K562 (cell line): ENCODE data around the gene FBXO11. TPM values are rescaled to one million over a fixed set of nuclear protein-coding genes. Genes with fewer than 3 reads are reported as not detected.

Source experiments
- EGR1 ChIP-seq: fragments of 450-650 bp; conservative IDR thresholded peaks from 2 replicates; pipeline ENCODE4 v1.6.1; 2017; ENCODE audit warnings: mild to moderate bottlenecking
- EP300 ChIP-seq: IDR thresholded peaks from 2 replicates; pipeline ENCODE4 v1.6.1; 2012; ENCODE audit warnings: low read length, improper control_type of control experiment
- ESRRA ChIP-seq: fragments of 450-650 bp; IDR thresholded peaks from 2 replicates; pipeline ENCODE4 v1.6.1; 2014; ENCODE audit warnings: low read depth, mild to moderate bottlenecking, moderate library complexity, borderline replicate concordance
- HOMEZ ChIP-seq: fragments of 250-450 bp; sonication (Bioruptor Pico); IDR thresholded peaks from 2 replicates; pipeline ENCODE4 v1.4.0; 2020; ENCODE audit warnings: mild to moderate bottlenecking, moderate library complexity
- KDM5B ChIP-seq: fragments of 200-600 bp; sonication (generic); IDR thresholded peaks from 2 replicates; pipeline ENCODE4 v1.6.1; 2012; ENCODE audit warnings: low read depth, mild to moderate bottlenecking, moderate library complexity, low read length, control low read depth, inconsistent platforms; ENCODE audit not compliant: insufficient replicate concordance
- LARP7 ChIP-seq: fragments of 450-650 bp; IDR thresholded peaks from 2 replicates; pipeline ENCODE4 v1.6.1; 2016
- MAFK ChIP-seq: IDR thresholded peaks from 2 replicates; pipeline ENCODE4 v1.6.1; 2011; ENCODE audit warnings: low read length, improper control_type of control experiment
- MED1 ChIP-seq: sonication (generic); formaldehyde crosslinking; IDR thresholded peaks from 2 replicates; pipeline ENCODE4 v1.8.1; 2023; ENCODE audit warnings: missing genetic modification reagents, borderline replicate concordance
- NFRKB ChIP-seq: fragments of 450-650 bp; IDR thresholded peaks from 2 replicates; pipeline ENCODE4 v1.6.1; 2016; ENCODE audit warnings: low read depth
- PKNOX1 ChIP-seq: fragments of 450-650 bp; IDR thresholded peaks from 2 replicates; pipeline ENCODE4 v1.6.1; 2016
- PRDM10 ChIP-seq: fragments of 450-650 bp; IDR thresholded peaks from 2 replicates; pipeline ENCODE4 v1.6.1; 2018; ENCODE audit not compliant: partially characterized antibody
- RBM39 ChIP-seq: fragments of 200-400 bp; formaldehyde crosslinking; optimal IDR thresholded peaks from 2 replicates; pipeline ENCODE3; 2018; ENCODE audit warnings: low read depth, low read length
- SMARCA4 ChIP-seq: fragments of 450-650 bp; IDR thresholded peaks from 2 replicates; pipeline ENCODE4 v1.6.1; 2016
- SMARCE1 ChIP-seq: fragments of 450-650 bp; IDR thresholded peaks from 2 replicates; pipeline ENCODE4 v1.7.1; 2016; ENCODE audit warnings: mild to moderate bottlenecking
- TRIM28 ChIP-seq: fragments of 450-650 bp; IDR thresholded peaks from 2 replicates; pipeline ENCODE4 v1.6.1; 2017
- ZBTB2 ChIP-seq: fragments of 450-650 bp; IDR thresholded peaks from 2 replicates; pipeline ENCODE4 v1.6.1; 2016; ENCODE audit warnings: antibody characterized with exemption
- ZNF133 ChIP-seq: fragments of 250-450 bp; sonication (Bioruptor Pico); IDR thresholded peaks from 2 replicates; pipeline ENCODE4 v1.4.0; 2020; ENCODE audit warnings: mild to moderate bottlenecking
- ZNF146 ChIP-seq: IDR thresholded peaks from one replicate; pipeline ENCODE4 v1.6.1; 2018; ENCODE audit warnings: missing compliant biosample characterization; ENCODE audit not compliant: unreplicated experiment
- ZNF174 ChIP-seq: fragments of 250-450 bp; sonication (Bioruptor Pico); IDR thresholded peaks from 2 replicates; pipeline ENCODE4 v1.4.0; 2020; ENCODE audit warnings: mild to moderate bottlenecking
- polyA plus RNA-seq, 8 experiments: library from polyadenylated mRNA; depleted of rRNA in 4 of 8; stranded (reverse) in 5 of 8; unstranded in 3 of 8; fragments of >200 nt; fragmentation: Nextera tagmentation in 2 of 8; fragmentation: Illumina TruSeq in 1 of 8; extraction: Ambion mirVana in 2 of 8; extraction: Trizol in 1 of 8; gene quantifications; 2 replicates each; pipeline versions ENCODE4 v1.2.1 to v1.2.3, GENCODE V29; 2011 to 2014; ENCODE audit warnings: inconsistent platforms in 1 of 8, missing spikeins in 1 of 8
- total RNA-seq, 7 experiments: library from RNA; depleted of rRNA in 6 of 7; stranded (reverse); fragments of >200 nt in 6 of 7; fragmentation: Illumina TruSeq in 2 of 7; extraction: Trizol in 2 of 7; gene quantifications; 2 replicates each; pipeline versions ENCODE4 v1.2.1 to v1.2.3, GENCODE V29; 2011 to 2021; ENCODE audit warnings: low replicate concordance in 1 of 7

The FBXO11 gene
- total and polyA plus RNA-seq, 9 of the 15 experiments (the other 6 are each of a cell fraction or from before 2014, with no cell fraction given): 8.8 to 44.5 (median 24.1) TPM

GRCh38 chr2:47907039-47907781 is 912 bp upstream of the FBXO11 start (continued):
- no peak for TF ChIP-seq ZNF146 (CRISPR knock-in tag)
- TF ChIP-seq SMARCA4: peak; percentile 24; the same call in 1 of the 2 replicates
- TF ChIP-seq HOMEZ (CRISPR knock-in tag): no peak
- TF ChIP-seq EGR1: no peak
- peak; percentile 17; the same call in 1 of the 2 replicates for TF ChIP-seq PKNOX1
- no peak for TF ChIP-seq KDM5B
- no peak for TF ChIP-seq ZNF133 (CRISPR knock-in tag)
- peak; percentile 46; the same call in 1 of the 2 replicates for TF ChIP-seq ESRRA
- TF ChIP-seq SMARCE1: peak; percentile 38; the same call in 1 of the 2 replicates
- TF ChIP-seq EP300: peak; percentile 77; the same call in 1 of the 2 replicates
- no peak for TF ChIP-seq ZBTB2
- TF ChIP-seq ZNF174 (CRISPR knock-in tag): no peak
- TF ChIP-seq LARP7: no peak
- no peak for TF ChIP-seq MAFK
- no peak for TF ChIP-seq TRIM28
- TF ChIP-seq RBM39: no peak
- TF ChIP-seq NFRKB: peak; percentile 34; the same call in 1 of the 2 replicates
- no peak for TF ChIP-seq PRDM10
- TF ChIP-seq MED1: no peak
